IMR-90 (cell line): ENCODE measurements around the gene MUTYH. TPM values are rescaled to one million over a fixed set of nuclear protein-coding genes. Genes with fewer than 3 reads are reported as not detected.

Experiments
- ATAC-seq: fragments of 200-7000 bp; cut with Tn5 transposase; 2 replicates; pipeline ENCODE4 v1.9.1; 2020; ENCODE audit warnings: low read depth, mild to moderate bottlenecking, moderate library complexity
- BruUV-seq: library from RNA; stranded (reverse); fragments of 400-500 nt; replicated peaks from 2 replicates; lab custom pipeline; 2021; lab: Mats Ljungman, UMichigan
- CTCF ChIA-PET: fragments of 300-600 bp; formaldehyde crosslinking; extraction: SDS; loops from one replicate; lab custom pipeline; 2021; ENCODE audit warnings: antibody characterized with exemption; lab: Yijun Ruan, JAX
- POLR2A ChIA-PET: fragments of 300-600 bp; sonication (Branson Sonifier 250); formaldehyde crosslinking; loops from one replicate; lab custom pipeline; 2022; ENCODE audit warnings: antibody characterized with exemption; ENCODE audit not compliant: unreplicated experiment; lab: Charles Lee
- DNase-seq: peaks from one replicate; pipeline ENCODE4 v3.0.0; 2013
- H2AFZ ChIP-seq: replicated peaks from 2 replicates; pipeline ENCODE3; 2013; ENCODE audit warnings: low read length, mild to moderate bottlenecking; ENCODE audit not compliant: poor library complexity
- H2AK5ac ChIP-seq: 2 replicates; pipeline ENCODE4 v1.6.1; 2013; ENCODE audit warnings: low read depth, low read length, inconsistent platforms
- H2AK9ac ChIP-seq: replicated peaks from 2 replicates; pipeline ENCODE3; 2013; ENCODE audit warnings: mild to moderate bottlenecking, low read depth, low read length, moderate library complexity; ENCODE audit not compliant: poor library complexity
- H2BK120ac ChIP-seq: 2 replicates; pipeline ENCODE4 v1.6.1; 2013; ENCODE audit warnings: low read depth, low read length, inconsistent platforms
- H2BK15ac ChIP-seq: 3 replicates; pipeline ENCODE4 v1.6.1; 2013; ENCODE audit warnings: low read depth, low read length, inconsistent platforms
- H2BK20ac ChIP-seq: 2 replicates; pipeline ENCODE4 v1.6.1; 2013; ENCODE audit warnings: low read depth, mild to moderate bottlenecking, inconsistent platforms, low read length, moderate library complexity
- H2BK5ac ChIP-seq: 2 replicates; pipeline ENCODE4 v1.6.1; 2013; ENCODE audit warnings: mild to moderate bottlenecking, low read depth, low read length, inconsistent platforms; ENCODE audit not compliant: poor library complexity, severe bottlenecking
- H3K14ac ChIP-seq: replicated peaks from 2 replicates; pipeline ENCODE4 v1.6.1; 2013; ENCODE audit warnings: low read depth, low read length, inconsistent platforms
- H3K18ac ChIP-seq: 2 replicates; pipeline ENCODE4 v1.6.1; 2013; ENCODE audit warnings: low read depth, low read length, control low read depth
- H3K23ac ChIP-seq: 2 replicates; pipeline ENCODE4 v1.6.1; 2013; ENCODE audit warnings: low read depth, low read length, inconsistent platforms
- H3K27ac ChIP-seq: 2 replicates; pipeline ENCODE4 v1.5.1; 2013; ENCODE audit warnings: mild to moderate bottlenecking, control low read depth, low read length; ENCODE audit not compliant: insufficient read depth
- H3K27me3 ChIP-seq: 2 replicates; pipeline ENCODE4 v1.6.1; 2013; ENCODE audit warnings: low read length; ENCODE audit not compliant: control insufficient read depth, insufficient read depth
- H3K36me3 ChIP-seq: 2 replicates; pipeline ENCODE4 v1.6.1; 2013; ENCODE audit warnings: low read length, mixed read lengths; ENCODE audit not compliant: control insufficient read depth, insufficient read depth
- H3K4ac ChIP-seq: 2 replicates; pipeline ENCODE4 v1.6.1; 2013; ENCODE audit warnings: low read depth, low read length, inconsistent platforms
- H3K4me1 ChIP-seq: 2 replicates; pipeline ENCODE4 v1.6.1; 2013; ENCODE audit warnings: low read length, mixed read lengths; ENCODE audit not compliant: control insufficient read depth, insufficient read depth
- H3K4me2 ChIP-seq: 2 replicates; pipeline ENCODE4 v1.6.1; 2013; ENCODE audit warnings: low read depth, mild to moderate bottlenecking, control low read depth, low read length, moderate library complexity
- H3K4me3 ChIP-seq: 2 replicates; pipeline ENCODE4 v1.5.1; 2013; ENCODE audit warnings: low read depth, mild to moderate bottlenecking, control low read depth, low read length, moderate library complexity; ENCODE audit not compliant: insufficient read depth
- H3K56ac ChIP-seq: 2 replicates; pipeline ENCODE4 v1.6.1; 2013; ENCODE audit warnings: low read length, inconsistent platforms; ENCODE audit not compliant: insufficient read depth; ENCODE audit errors: extremely low read depth
- H3K79me1 ChIP-seq, 2 experiments: 2 replicates each; pipeline ENCODE4 v1.6.1; 2013; ENCODE audit warnings: low read length in 2 of 2, inconsistent platforms in 1 of 2, low read depth in 1 of 2
- H3K9ac ChIP-seq: 2 replicates; pipeline ENCODE4 v1.6.1; 2013; ENCODE audit warnings: low read depth, low read length, control low read depth
- H3K9me1 ChIP-seq: 2 replicates; pipeline ENCODE4 v1.6.1; 2013; ENCODE audit warnings: low read length, inconsistent platforms; ENCODE audit not compliant: insufficient read depth
- H3K9me3 ChIP-seq: 2 replicates; pipeline ENCODE4 v1.6.1; 2013; ENCODE audit warnings: low read length; ENCODE audit not compliant: control insufficient read depth, insufficient read depth
- H4K20me1 ChIP-seq: 2 replicates; pipeline ENCODE4 v1.6.1; 2013; ENCODE audit warnings: low read length, inconsistent platforms; ENCODE audit not compliant: insufficient read depth
- H4K5ac ChIP-seq: 2 replicates; pipeline ENCODE4 v1.6.1; 2013; ENCODE audit warnings: mild to moderate bottlenecking, low read depth, low read length, control low read depth
- H4K8ac ChIP-seq, 2 experiments: 2 replicates each; pipeline ENCODE4 v1.6.1; 2013; ENCODE audit warnings: low read depth in 2 of 2, low read length in 2 of 2, control low read depth in 1 of 2, inconsistent platforms in 1 of 2
- H4K91ac ChIP-seq: 2 replicates; pipeline ENCODE4 v1.6.1; 2013; ENCODE audit warnings: low read depth, low read length, inconsistent platforms; ENCODE audit not compliant: insufficient read depth
- BHLHE40 ChIP-seq: fragments of 150-350 bp; IDR thresholded peaks from 2 replicates; pipeline ENCODE4 v1.6.1; 2016; ENCODE audit warnings: mild to moderate bottlenecking, low read depth, low read length
- CHD1 ChIP-seq: IDR thresholded peaks from 2 replicates; pipeline ENCODE4 v1.6.1; 2012; ENCODE audit warnings: low read depth, low read length, improper control_type of control experiment
- CTCF ChIP-seq: conservative IDR thresholded peaks from 2 replicates; pipeline ENCODE4 v1.5.1; 2012; ENCODE audit warnings: mild to moderate bottlenecking, low read depth, low read length, improper control_type of control experiment
- MXI1 ChIP-seq: IDR thresholded peaks from 2 replicates; pipeline ENCODE4 v1.6.1; 2012; ENCODE audit warnings: low read depth, mild to moderate bottlenecking, low read length, moderate library complexity, borderline replicate concordance
- NFE2L2 ChIP-seq: fragments of 150-350 bp; IDR thresholded peaks from 2 replicates; pipeline ENCODE4 v1.6.1; 2016; ENCODE audit warnings: low read depth, mild to moderate bottlenecking, low read length
- POLR2A ChIP-seq: IDR thresholded peaks from 2 replicates; pipeline ENCODE4 v1.6.1; 2012; ENCODE audit warnings: mild to moderate bottlenecking, low read depth, low read length
- RAD21 ChIP-seq: IDR thresholded peaks from 2 replicates; pipeline ENCODE4 v1.6.1; 2012; ENCODE audit warnings: low read length, improper control_type of control experiment
- USF2 ChIP-seq: fragments of 150-350 bp; IDR thresholded peaks from 2 replicates; pipeline ENCODE4 v1.6.1; 2017; ENCODE audit warnings: mild to moderate bottlenecking, antibody characterized with exemption, low read length, low read depth
- WGBS, 2 experiments: methylation state at CpG; one replicate each; pipeline versions ENCODE4 v1.1.5 to v1.1.7; 2013; ENCODE audit warnings: missing lambda C conversion rate in 2 of 2; ENCODE audit not compliant: insufficient read length in 1 of 2; ENCODE audit errors: extremely low coverage in 2 of 2; 5-methylcytosine and 5-hydroxymethylcytosine counted together
- dilution Hi-C: fragments of 300-500 bp; cut with HindIII; formaldehyde crosslinking; loops from one replicate; pipeline ENCODE4 v1.14.3; 2018; ENCODE audit warnings: low sequenced_read_pairs; ENCODE audit not compliant: unreplicated experiment
- in situ Hi-C: fragments of 300-500 bp; cut with MboI; formaldehyde crosslinking; loops from 3 replicates; pipeline ENCODE4 v1.14.3; 2019; ENCODE audit warnings: low sequenced_read_pairs, inconsistent platforms, mixed read lengths
- intact Hi-C: fragments of 100-400 bp; cut with micrococcal nuclease; formaldehyde crosslinking; loops from 2 replicates; pipeline ENCODE4 v1.10.0; 2022
- polyA plus RNA-seq, 3 experiments: library from polyadenylated mRNA; depleted of rRNA; stranded (reverse); fragments of >200 nt; gene quantifications; 2 replicates each; pipeline ENCODE4 v1.2.3, GENCODE V29; 2012; ENCODE audit warnings: low replicate concordance in 1 of 3
- total RNA-seq: library from RNA; depleted of rRNA; stranded (reverse); fragments of >200 nt; gene quantifications from 2 replicates; pipeline ENCODE4 v1.2.3, GENCODE V29; 2012
- TF ChIP-seq, protein P1 (sequence below): fragments of 150-350 bp; IDR thresholded peaks from 2 replicates; pipeline ENCODE4 v1.6.1; 2016; ENCODE audit warnings: low read depth, mild to moderate bottlenecking, low read length, moderate library complexity, borderline replicate concordance

Gene MUTYH
- total and polyA plus RNA-seq, 2 of the 4 experiments (the other 2 are of a cell fraction), result 9.1 to 14.6 TPM

GRCh38 chr1:45385302-45385701, 45.1 kb upstream of the MUTYH start:
- no peak overlapping the region for H2BK15ac ChIP-seq
- no peak overlapping the region for H3K14ac ChIP-seq
- no peaks in the 10 kb centered on the region for H3K79me1 ChIP-seq
- no peak overlapping the region for H2BK5ac ChIP-seq
- no peaks in the 10 kb centered on the region for H3K36me3 ChIP-seq
- no TSS peak for BruUV-seq
- DNase-seq (no peak), ATAC-seq (no peak)
- H3K9me3 ChIP-seq, result no peaks in the 10 kb centered on the region
- H3K27me3 ChIP-seq, result no peaks in the 10 kb centered on the region
- no peak overlapping the region for H3K27ac ChIP-seq
- no peak overlapping the region for H3K4me3 ChIP-seq
- H3K4me2 ChIP-seq, result no peak overlapping the region
- no peak overlapping the region for H2AK5ac ChIP-seq
- H3K4me1 ChIP-seq, result no peaks in the 10 kb centered on the region
- intact Hi-C loops, result no loop called here
- no peak overlapping the region for H4K91ac ChIP-seq
- dilution Hi-C loops, result no loop called here
- no peak overlapping the region for H3K56ac ChIP-seq
- no peak overlapping the region for H2BK120ac ChIP-seq
- H3K23ac ChIP-seq, result no peak overlapping the region
- POLR2A ChIA-PET, result no interaction called here
- no peak overlapping the region for H3K9ac ChIP-seq
- WGBS, 2 experiments, result no CpG with 5 or more reads among the region's 3 CpGs
- H3K18ac ChIP-seq, result no peak overlapping the region
- H4K5ac ChIP-seq, result no peak overlapping the region
- no peak overlapping the region for H4K8ac ChIP-seq
- TF ChIP-seq POLR2A (no peak), CTCF (no peak), MXI1 (no peak), RAD21 (no peak), BHLHE40 (no peak), CHD1 (no peak), NFE2L2 (no peak), USF2 (no peak)
- TF ChIP-seq, protein P1, sequence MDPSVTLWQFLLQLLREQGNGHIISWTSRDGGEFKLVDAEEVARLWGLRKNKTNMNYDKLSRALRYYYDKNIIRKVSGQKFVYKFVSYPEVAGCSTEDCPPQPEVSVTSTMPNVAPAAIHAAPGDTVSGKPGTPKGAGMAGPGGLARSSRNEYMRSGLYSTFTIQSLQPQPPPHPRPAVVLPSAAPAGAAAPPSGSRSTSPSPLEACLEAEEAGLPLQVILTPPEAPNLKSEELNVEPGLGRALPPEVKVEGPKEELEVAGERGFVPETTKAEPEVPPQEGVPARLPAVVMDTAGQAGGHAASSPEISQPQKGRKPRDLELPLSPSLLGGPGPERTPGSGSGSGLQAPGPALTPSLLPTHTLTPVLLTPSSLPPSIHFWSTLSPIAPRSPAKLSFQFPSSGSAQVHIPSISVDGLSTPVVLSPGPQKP, result no peak
- H2AK9ac ChIP-seq, result no peak overlapping the region
- H4K20me1 ChIP-seq, result no peaks in the 10 kb centered on the region
- no peak overlapping the region for H3K4ac ChIP-seq
- in situ Hi-C loops, result no loop called here
- no peak overlapping the region for H2BK20ac ChIP-seq
- CTCF ChIA-PET, result no interaction called here
- no peaks in the 10 kb centered on the region for H3K9me1 ChIP-seq
- H2AFZ ChIP-seq, result no peak overlapping the region
